NCI-H1092 (cell line): ENCODE measurements around the gene B4GAT1.

Experiments
- DNase-seq: peaks from one replicate; lab custom pipeline; 2025; lab: John Stamatoyannopoulos, UW

Gene B4GAT1

GRCh38 chr11:66302656-66303055, 44.8 kb downstream of the B4GAT1 start:
- no peak for DNase-seq

- no peak for DNase-seq
Measured at GRCh38 chr11:66299186-66299585, 48.2 kb downstream of the B4GAT1 start.

DNA sequence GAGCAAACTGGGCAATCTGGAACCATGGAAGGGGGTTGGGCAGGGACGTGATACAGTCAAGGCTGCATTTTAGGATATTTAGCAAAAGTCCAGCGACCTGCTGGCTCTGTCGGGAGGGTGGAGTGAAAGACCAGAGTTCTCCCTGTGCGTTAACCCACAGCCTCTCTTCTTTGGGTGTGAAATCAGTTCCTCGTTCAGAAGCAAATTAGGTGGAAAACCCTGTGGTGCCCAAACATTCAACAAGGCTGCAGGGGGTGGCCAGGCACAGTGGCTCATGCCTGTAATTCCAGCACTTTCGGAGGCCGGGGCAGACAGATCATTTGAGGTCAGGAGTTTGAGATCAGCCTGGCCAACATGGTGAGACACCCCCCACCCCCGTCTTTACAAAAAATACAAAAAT, 49.8 kb downstream of the B4GAT1 start:
- DNase-seq: no peak
